Fibroblast of mammary gland (primary cell): Measurements from ENCODE around the gene CRYM.
"Not testable (repeated sequence)": the region's sequence is repeated elsewhere in the genome, so short reads cannot be mapped to it uniquely, and the experiment has no call there.

Source experiments
- DNase-seq: peaks from one replicate; pipeline ENCODE4 v3.0.0-alpha.2; 2010; ENCODE audit warnings: low read depth
- H3K4me3 ChIP-seq: 2 replicates; pipeline ENCODE4 v1.5.1; 2011; ENCODE audit warnings: low read depth, mild to moderate bottlenecking, low read length, moderate library complexity; ENCODE audit not compliant: control insufficient read depth
- TF ChIP-seq, protein P1 (sequence below): conservative IDR thresholded peaks from 2 replicates; pipeline ENCODE4 v1.5.1; 2011; ENCODE audit warnings: low read depth, low read length, inconsistent platforms; ENCODE audit not compliant: control insufficient read depth, insufficient read depth

Gene CRYM

DNA sequence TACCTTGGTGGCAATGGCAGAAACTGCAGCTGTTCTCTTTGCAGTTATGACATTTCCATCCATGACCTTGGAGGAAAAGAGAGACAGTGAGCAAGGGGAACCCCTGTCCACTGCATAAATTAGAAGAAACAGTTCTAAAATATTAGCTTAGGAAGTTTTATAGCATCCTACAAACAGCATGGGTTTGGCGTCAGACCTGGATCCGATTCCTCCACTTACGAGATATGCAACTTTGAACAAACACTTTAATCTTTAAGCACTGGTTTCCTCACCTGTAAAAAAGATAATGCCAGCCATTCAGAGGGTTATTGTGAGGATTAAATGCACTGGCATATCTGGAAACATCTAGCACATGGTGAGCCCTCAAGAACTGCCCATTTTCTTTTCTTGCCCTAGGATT, 2.6 kb downstream of the CRYM start:
- TF ChIP-seq, protein P1, sequence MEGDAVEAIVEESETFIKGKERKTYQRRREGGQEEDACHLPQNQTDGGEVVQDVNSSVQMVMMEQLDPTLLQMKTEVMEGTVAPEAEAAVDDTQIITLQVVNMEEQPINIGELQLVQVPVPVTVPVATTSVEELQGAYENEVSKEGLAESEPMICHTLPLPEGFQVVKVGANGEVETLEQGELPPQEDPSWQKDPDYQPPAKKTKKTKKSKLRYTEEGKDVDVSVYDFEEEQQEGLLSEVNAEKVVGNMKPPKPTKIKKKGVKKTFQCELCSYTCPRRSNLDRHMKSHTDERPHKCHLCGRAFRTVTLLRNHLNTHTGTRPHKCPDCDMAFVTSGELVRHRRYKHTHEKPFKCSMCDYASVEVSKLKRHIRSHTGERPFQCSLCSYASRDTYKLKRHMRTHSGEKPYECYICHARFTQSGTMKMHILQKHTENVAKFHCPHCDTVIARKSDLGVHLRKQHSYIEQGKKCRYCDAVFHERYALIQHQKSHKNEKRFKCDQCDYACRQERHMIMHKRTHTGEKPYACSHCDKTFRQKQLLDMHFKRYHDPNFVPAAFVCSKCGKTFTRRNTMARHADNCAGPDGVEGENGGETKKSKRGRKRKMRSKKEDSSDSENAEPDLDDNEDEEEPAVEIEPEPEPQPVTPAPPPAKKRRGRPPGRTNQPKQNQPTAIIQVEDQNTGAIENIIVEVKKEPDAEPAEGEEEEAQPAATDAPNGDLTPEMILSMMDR: no peak
- H3K4me3 ChIP-seq: no peak overlapping the region
- DNase-seq: no peak

DNA sequence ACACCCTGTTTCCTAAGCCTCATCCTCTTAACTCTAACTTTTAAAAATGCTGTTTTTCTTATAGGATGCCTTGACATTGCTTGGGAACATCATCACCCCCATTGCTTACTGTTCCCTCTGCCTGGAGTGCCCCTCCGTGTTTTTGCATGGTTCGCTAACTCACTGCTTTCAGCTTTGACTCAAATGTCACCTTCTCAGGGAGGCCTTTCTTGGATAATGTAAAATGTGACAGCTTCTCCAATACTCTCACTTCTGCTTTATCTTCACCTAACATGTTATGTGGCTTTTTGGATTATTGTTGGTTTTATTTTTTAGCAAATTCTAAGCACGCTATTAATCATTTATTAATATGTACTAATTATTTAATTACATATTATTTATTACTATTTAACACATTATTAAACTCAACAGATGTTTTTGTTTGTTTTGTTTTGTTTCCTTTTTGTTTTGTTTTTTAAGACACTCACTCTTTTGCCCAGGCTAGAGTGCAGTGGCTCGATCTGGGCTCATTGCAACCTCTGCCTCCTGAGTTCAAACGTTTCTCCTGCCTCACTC, 3.8 kb downstream of the CRYM start:
- H3K4me3 ChIP-seq: no peak overlapping the region
- TF ChIP-seq, protein P1: no peak
- DNase-seq: no peak

DNA sequence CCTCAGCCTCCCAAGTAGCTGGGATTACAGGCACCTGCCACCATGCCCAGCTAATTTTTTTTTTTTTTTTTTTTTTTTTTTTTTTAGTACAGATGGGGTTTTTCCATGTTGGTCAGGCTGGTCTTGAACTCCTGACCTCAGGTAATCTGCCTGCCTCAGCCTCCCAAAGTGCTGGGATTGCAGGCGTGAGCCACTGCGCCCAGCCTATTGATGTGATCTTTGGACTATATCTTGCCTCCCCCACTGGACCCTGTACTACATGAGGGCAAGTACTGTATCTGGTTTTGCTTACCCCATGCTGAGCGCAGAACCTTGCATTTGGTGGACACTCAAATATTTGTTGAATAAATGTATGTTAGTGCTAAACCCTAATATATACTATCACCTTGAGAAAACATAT, 5.3 kb downstream of the CRYM start:
- H3K4me3 ChIP-seq: not testable (repeated sequence)

DNA sequence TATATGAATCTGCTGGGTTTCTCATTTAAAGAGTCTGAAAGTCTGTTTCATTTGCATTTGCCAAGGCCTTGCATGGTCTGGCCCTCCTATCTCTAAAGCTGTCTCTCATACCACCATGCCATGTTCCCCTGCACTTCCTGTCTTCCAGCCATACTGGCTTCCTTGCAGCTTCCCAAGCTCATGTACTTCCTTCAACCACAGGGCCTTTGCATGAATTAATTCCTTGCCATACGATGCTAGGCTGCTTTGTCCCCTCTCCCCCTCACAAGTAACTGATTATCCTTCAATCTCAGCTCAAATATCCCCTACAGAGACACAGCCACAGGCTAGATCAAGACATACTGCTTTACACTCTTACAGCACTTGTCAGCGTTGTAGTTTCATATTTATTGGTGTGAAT, 5.8 kb downstream of the CRYM start:
- DNase-seq: no peak
- TF ChIP-seq, protein P1: no peak
- H3K4me3 ChIP-seq: no peak overlapping the region

More for the DNA sequence above, 5.3 kb downstream of the CRYM start:
- not testable (repeated sequence) for DNase-seq

DNA sequence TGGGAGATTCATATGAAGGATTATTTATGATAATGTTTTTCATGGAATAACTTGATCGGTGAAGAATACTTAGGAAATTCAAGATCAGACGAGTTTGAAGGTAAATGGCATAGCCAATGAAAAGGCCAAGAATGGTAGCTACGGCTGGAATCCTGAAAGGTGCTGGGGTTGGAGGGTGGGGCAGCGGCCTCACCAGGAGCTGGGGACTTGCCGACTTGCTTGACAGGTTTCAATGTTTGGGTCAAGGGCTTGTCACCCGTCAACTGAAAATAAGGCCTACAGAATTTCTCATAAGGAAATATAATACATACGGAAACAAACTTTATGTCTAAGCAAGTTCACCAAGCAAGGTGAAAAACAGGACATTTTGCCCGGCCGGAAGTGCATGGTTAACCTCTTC, 9.9 kb downstream of the CRYM start:
- TF ChIP-seq, protein P1: no peak
- no peak for DNase-seq
- H3K4me3 ChIP-seq: no peak overlapping the region

DNA sequence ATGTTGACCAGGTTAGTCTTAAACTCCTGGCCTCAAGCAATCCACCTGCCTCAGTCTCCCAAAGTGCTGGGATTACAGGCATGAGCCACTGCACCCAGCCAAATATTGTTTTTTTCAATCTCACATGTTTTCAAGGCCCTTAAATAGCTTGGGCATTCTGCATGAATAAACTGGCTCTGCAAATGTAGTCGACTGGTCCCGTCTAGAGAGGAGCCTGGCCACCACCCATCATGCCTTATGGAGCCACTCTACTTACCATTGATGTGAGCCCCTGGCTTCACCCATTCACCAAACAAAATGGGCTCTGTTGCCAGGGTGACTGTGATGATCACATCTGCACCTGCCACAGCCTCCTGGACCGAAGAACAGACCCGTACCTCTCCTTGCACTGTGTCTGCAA, 10.8 kb downstream of the CRYM start:
- TF ChIP-seq, protein P1: no peak
- no peak overlapping the region for H3K4me3 ChIP-seq
- DNase-seq: no peak

DNA sequence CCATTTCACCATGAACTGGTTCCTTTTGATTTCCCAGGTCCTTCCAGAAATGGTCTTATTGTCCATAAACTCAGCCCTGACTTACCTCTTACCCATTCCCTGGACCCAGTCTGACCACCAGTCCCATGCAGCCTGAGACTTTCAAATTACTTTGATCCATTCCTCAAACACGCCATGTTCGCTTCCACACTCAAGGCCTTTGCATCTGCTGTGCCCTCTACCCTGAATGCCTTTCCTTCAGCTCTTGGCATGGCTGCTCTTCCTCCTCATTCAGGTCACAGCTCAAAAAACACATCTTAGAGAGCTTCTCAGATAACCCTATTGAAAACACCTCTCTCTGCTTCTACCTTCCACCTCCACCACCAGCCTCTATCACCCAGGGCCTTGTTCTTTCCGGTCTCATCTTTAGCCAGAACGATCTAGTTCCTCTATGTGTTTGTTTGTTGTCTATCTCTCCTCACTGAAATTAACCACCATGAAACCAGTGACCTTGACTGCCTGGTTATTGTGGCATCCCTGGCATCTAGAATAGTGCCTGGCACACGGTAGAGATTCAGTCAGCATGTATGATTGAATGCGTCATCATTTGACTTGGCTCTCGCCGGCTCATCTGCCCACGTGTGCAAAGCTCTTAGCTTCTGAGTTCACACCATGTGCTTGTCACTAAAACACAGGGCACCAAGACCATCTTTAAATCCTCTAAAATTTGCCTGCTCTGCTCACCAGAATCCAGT, 12.8 kb downstream of the CRYM start:
- no peak overlapping the region for H3K4me3 ChIP-seq
- no peak for DNase-seq
- TF ChIP-seq, protein P1: no peak
